AG04449 (cell line): ENCODE measurements around the gene ASPSCR1.

ENCODE experiments used
- CTCF ChIA-PET: fragments of 350-600 bp; formaldehyde crosslinking; extraction: SDS; loops from one replicate; lab custom pipeline; 2021; ENCODE audit warnings: antibody characterized with exemption; lab: Yijun Ruan, JAX
- POLR2A ChIA-PET: fragments of 400-600, 350-600 bp; formaldehyde crosslinking; extraction: SDS; loops from one replicate; lab custom pipeline; 2020; ENCODE audit warnings: antibody characterized with exemption, inconsistent platforms; lab: Yijun Ruan, JAX
- DNase-seq: peaks from one replicate; pipeline ENCODE4 v3.0.0-alpha.2; 2010; ENCODE audit warnings: low read depth, low spot score
- H3K4me3 ChIP-seq: 2 replicates; pipeline ENCODE4 v1.5.1; 2011; ENCODE audit warnings: low read depth, mild to moderate bottlenecking, control low read depth, low read length
- TF ChIP-seq, protein P1 (sequence below): IDR thresholded peaks from one replicate; pipeline ENCODE4 v1.5.1; 2011; ENCODE audit warnings: mild to moderate bottlenecking, moderate library complexity, low read length, control low read depth, inconsistent platforms; ENCODE audit not compliant: insufficient read depth; ENCODE audit errors: missing control alignments

ASPSCR1 gene

DNA sequence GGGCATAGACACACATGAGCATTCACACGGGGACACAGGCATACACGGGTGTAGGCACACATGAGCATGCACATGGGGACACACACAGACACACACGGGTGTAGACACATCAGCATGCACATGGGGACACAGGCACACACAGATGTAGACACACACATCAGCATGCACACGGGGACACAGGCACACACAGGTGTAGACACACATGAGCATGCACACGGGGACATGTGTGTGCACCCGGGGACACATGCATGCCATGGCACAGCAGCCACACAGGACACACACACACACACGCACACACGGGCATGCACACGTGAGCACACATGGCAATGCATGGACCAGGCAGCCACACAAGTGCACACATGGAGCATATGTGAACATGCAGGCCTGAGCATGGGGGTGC lies 65.2 kb downstream of the ASPSCR1 start:
- no peak for DNase-seq
- ChIA-PET CTCF (interaction anchor here (0.9 to 1.4 kb wide), 2 partner anchors 13 to 83 kb away, joined by 3 to 7 read pairs; no protein-coding TSS in a partner anchor), POLR2A (interaction anchor here (1.0 kb wide), 1 partner anchor 12 kb away, joined by 3 read pairs; no protein-coding TSS in a partner anchor)
- TF ChIP-seq, protein P1, sequence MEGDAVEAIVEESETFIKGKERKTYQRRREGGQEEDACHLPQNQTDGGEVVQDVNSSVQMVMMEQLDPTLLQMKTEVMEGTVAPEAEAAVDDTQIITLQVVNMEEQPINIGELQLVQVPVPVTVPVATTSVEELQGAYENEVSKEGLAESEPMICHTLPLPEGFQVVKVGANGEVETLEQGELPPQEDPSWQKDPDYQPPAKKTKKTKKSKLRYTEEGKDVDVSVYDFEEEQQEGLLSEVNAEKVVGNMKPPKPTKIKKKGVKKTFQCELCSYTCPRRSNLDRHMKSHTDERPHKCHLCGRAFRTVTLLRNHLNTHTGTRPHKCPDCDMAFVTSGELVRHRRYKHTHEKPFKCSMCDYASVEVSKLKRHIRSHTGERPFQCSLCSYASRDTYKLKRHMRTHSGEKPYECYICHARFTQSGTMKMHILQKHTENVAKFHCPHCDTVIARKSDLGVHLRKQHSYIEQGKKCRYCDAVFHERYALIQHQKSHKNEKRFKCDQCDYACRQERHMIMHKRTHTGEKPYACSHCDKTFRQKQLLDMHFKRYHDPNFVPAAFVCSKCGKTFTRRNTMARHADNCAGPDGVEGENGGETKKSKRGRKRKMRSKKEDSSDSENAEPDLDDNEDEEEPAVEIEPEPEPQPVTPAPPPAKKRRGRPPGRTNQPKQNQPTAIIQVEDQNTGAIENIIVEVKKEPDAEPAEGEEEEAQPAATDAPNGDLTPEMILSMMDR: no peak
- H3K4me3 ChIP-seq: no peak overlapping the region

DNA sequence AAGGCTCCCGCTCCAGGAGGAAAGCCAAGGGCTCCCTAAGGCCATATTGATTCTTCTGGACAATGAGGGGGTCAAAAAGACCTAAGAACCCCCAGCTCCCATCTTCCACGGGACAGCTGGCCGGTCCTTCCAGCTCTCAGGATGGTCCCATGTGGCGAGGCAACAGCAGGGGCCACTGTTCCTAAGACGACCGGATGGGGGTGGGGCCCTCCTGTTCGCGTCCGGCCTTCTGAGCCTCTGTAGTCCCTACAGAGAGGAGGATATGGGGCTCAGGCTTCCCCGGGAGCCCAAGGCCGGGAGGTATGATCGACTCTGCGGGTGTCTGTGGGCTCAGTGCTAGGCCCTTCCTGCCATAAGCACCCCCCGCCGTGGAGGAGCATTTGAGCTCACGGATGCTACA lies 66.1 kb downstream of the ASPSCR1 start:
- ChIA-PET POLR2A (interaction anchor here (1.0 kb wide), 1 partner anchor 11 kb away, joined by 3 read pairs; no protein-coding TSS in a partner anchor), CTCF (interaction anchor here (0.9 to 1.4 kb wide), 2 partner anchors 14 to 84 kb away, joined by 3 to 7 read pairs; no protein-coding TSS in a partner anchor)
- H3K4me3 ChIP-seq: no peak overlapping the region
- DNase-seq: no peak
- TF ChIP-seq, protein P1: no peak

GRCh38 chr17:82045936-82046484 lies 68.6 kb downstream of the ASPSCR1 start:
- ChIA-PET POLR2A (no interaction called here), CTCF (no interaction called here)
- DNase-seq: no peak
- H3K4me3 ChIP-seq: no peak overlapping the region
- TF ChIP-seq, protein P1: no peak

GRCh38 chr17:82046903-82047302 lies 69.5 kb downstream of the ASPSCR1 start:
- no peak overlapping the region for H3K4me3 ChIP-seq
- CTCF ChIA-PET: no interaction called here
- TF ChIP-seq, protein P1: no peak
- DNase-seq: no peak
- POLR2A ChIA-PET: no interaction called here

DNA sequence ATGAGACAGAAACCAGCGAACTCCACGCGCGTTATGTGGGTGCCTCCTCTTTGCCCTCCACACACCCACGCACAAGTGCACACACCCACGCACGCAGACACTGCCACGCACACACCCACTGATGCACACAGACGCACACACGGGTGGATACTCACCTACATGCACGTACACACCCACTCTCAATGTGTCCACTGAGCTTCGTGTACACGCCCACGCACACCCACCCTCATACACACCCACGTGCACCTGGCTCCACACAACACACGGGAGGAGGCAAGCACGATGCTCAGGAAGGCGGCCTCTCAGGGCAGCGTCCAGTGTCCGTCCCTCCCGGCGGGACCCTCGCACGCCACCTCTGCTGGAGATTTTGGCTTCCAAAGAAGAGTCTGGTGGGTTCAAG lies 70.0 kb downstream of the ASPSCR1 start:
- CTCF ChIA-PET: interaction anchor here (7.1 kb wide), 1 partner anchor 8 kb away, joined by 47 read pairs; the partner anchor contains the start of gene DCXR
- H3K4me3 ChIP-seq: no peak overlapping the region
- TF ChIP-seq, protein P1: no peak
- no peak for DNase-seq
- POLR2A ChIA-PET: no interaction called here

DNA sequence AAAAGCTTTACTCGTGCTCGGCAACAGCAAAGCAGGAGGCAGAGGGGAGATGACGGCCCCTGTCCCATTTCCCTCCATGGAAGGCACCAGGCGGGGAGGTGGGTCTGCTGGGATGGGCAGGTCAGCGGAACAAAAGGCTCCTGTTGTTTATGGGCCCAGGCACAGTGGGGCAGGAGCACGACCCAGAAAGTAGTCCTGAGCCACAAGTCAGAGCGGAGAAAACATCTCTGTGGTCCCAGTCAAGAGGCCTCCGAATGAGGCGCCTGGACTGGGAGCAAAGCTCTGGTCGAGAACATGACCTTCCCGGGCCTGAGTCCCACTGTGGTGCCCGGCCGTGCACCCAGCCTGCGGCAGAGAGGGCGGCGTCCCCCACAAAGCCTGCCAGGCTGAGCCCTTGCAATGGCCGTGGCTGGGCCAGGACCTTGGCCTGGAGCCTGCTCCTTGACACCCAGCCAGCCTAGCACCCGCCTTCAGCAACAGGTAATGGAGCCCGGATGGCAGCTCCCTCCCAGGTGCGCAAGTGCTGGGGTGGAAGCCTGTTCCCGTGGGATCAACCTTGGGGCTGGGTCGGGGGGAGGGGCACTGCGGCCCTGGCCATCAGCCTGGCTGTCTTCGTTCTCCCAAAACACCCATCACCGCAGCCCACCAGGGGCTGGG lies 70.6 kb downstream of the ASPSCR1 start:
- ChIA-PET CTCF (interaction anchor here (7.1 kb wide), 1 partner anchor 8 kb away, joined by 47 read pairs; the partner anchor contains the start of gene DCXR), POLR2A (no interaction called here)
- H3K4me3 ChIP-seq: no peak overlapping the region
- no peak for DNase-seq
- TF ChIP-seq, protein P1: no peak
